ENCODE results near the gene HTR6. TPM values are rescaled to one million over a fixed set of nuclear protein-coding genes. Genes with fewer than 3 reads are reported as not detected.
"Not testable (repeated sequence)": the region's sequence is repeated elsewhere in the genome, so short reads cannot be mapped to it uniquely, and the experiment has no call there.

HTR6 gene
- total RNA-seq, 4 donors from 2014 or later, result not detected

GRCh38 chr1:19632211-19632610 is 32.5 kb upstream of the HTR6 start:
- no peaks in the 10 kb centered on the region for H3K9me3 ChIP-seq
- DNase-seq, result no peak
- TF ChIP-seq, protein P1, sequence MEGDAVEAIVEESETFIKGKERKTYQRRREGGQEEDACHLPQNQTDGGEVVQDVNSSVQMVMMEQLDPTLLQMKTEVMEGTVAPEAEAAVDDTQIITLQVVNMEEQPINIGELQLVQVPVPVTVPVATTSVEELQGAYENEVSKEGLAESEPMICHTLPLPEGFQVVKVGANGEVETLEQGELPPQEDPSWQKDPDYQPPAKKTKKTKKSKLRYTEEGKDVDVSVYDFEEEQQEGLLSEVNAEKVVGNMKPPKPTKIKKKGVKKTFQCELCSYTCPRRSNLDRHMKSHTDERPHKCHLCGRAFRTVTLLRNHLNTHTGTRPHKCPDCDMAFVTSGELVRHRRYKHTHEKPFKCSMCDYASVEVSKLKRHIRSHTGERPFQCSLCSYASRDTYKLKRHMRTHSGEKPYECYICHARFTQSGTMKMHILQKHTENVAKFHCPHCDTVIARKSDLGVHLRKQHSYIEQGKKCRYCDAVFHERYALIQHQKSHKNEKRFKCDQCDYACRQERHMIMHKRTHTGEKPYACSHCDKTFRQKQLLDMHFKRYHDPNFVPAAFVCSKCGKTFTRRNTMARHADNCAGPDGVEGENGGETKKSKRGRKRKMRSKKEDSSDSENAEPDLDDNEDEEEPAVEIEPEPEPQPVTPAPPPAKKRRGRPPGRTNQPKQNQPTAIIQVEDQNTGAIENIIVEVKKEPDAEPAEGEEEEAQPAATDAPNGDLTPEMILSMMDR (IDR thresholded peaks at IDR 0.05), result no peak
- no peak for TF ChIP-seq POLR2A (IDR thresholded peaks at IDR 0.05)
- intact Hi-C loops (cut with DNase I; ENCODE audit: low total_unique reads), result no loop called here
- H3K36me3 ChIP-seq, result no peaks in the 10 kb centered on the region
- no peaks in the 10 kb centered on the region for H3K27me3 ChIP-seq
- H3K4me1 ChIP-seq, result no peaks in the 10 kb centered on the region
- no peak overlapping the region for H3K4me3 ChIP-seq
- H3K27ac ChIP-seq, result no peak overlapping the region

DNA sequence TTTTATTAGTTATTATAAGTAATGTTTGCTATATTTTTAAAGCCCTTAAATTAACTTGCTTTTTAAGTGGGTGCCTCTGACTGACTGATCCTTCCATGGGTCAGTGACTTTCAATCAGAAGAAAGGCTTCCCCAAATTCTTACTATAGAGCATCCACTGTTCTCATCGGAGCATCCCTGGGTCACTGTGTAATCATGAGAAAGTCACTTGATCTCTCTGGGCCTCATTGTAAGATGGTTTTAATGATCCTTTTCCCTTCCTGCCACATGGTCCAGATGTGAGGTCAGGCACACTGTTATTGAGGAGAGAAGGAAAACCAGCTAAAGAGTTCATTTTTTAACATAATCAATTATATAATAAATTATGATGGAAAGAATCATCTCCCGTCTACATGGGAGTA is 31.6 kb upstream of the HTR6 start:
- no peak overlapping the region for H3K27ac ChIP-seq
- H3K36me3 ChIP-seq, result no peaks in the 10 kb centered on the region
- no peak for DNase-seq
- TF ChIP-seq, protein P1 (IDR thresholded peaks at IDR 0.05), result no peak
- no peak for TF ChIP-seq POLR2A (IDR thresholded peaks at IDR 0.05)
- H3K27me3 ChIP-seq, result no peaks in the 10 kb centered on the region
- no peaks in the 10 kb centered on the region for H3K9me3 ChIP-seq
- no peak overlapping the region for H3K4me3 ChIP-seq
- intact Hi-C loops (cut with DNase I; ENCODE audit: low total_unique reads), result no loop called here
- H3K4me1 ChIP-seq, result no peaks in the 10 kb centered on the region

DNA sequence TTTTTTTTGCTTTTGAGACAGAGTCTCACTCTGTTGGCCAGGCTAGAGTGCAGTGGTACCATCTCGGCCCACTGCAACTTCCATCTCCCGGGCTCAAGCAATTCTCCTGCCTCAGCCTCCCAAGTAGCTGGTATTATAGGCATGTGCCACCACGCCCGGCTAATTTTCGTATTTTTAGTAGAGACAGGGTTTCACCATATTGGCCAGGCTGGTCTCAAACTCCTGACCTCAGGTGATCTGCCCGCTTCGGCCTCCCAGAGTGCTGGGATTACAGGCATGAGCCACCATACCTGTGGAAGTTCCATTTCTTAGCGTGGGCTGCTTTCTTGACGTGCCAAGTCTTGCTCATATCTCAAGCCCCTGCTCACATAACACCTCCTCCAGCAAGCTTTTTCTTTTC is 29.6 kb upstream of the HTR6 start:
- DNase-seq; H3K4me3 ChIP-seq; H3K9me3 ChIP-seq; H3K36me3 ChIP-seq; intact Hi-C loops (cut with DNase I; ENCODE audit: low total_unique reads); H3K4me1 ChIP-seq; H3K27me3 ChIP-seq; H3K27ac ChIP-seq: not testable (repeated sequence)

GRCh38 chr1:19635646-19636045 is 29.0 kb upstream of the HTR6 start:
- no peak for DNase-seq
- no peak overlapping the region for H3K4me3 ChIP-seq
- TF ChIP-seq POLR2A (IDR thresholded peaks at IDR 0.05), result no peak
- TF ChIP-seq, protein P1 (IDR thresholded peaks at IDR 0.05), result no peak
- H3K27ac ChIP-seq, result no peak overlapping the region
- no peaks in the 10 kb centered on the region for H3K9me3 ChIP-seq
- H3K36me3 ChIP-seq, result no peaks in the 10 kb centered on the region
- no peaks in the 10 kb centered on the region for H3K27me3 ChIP-seq
- H3K4me1 ChIP-seq, result no peaks in the 10 kb centered on the region
- intact Hi-C loops (cut with DNase I; ENCODE audit: low total_unique reads), result no loop called here

DNA sequence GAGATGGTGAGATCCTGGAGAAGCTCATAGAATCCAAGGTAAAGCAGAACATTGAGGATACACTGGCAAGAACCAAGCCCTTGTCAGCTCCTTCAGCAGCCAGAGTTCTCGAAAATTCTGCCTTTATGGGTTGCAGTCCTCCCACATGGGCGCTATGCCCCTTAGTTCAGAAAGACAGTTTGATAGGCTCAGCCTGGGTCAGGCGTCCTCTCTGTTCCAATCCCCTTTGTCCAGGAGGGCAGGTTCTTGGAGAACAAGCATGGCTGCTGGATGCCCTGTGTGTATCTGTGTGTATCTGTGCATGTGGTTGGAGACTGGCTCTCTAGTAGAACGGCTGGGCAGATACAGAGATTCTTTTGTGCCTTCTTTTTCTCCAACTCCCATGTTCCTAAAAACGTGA is 28.6 kb upstream of the HTR6 start:
- DNase-seq, result no peak
- no peak overlapping the region for H3K4me3 ChIP-seq
- no peaks in the 10 kb centered on the region for H3K36me3 ChIP-seq
- intact Hi-C loops (cut with DNase I; ENCODE audit: low total_unique reads), result no loop called here
- no peaks in the 10 kb centered on the region for H3K4me1 ChIP-seq
- H3K9me3 ChIP-seq, result no peaks in the 10 kb centered on the region
- TF ChIP-seq POLR2A (IDR thresholded peaks at IDR 0.05), result no peak
- TF ChIP-seq, protein P1 (IDR thresholded peaks at IDR 0.05), result no peak
- no peaks in the 10 kb centered on the region for H3K27me3 ChIP-seq
- no peak overlapping the region for H3K27ac ChIP-seq

GRCh38 chr1:19636749-19637148 is 27.9 kb upstream of the HTR6 start:
- H3K4me1 ChIP-seq; H3K27me3 ChIP-seq; H3K4me3 ChIP-seq; H3K9me3 ChIP-seq; H3K36me3 ChIP-seq; H3K27ac ChIP-seq; DNase-seq; intact Hi-C loops (cut with DNase I; ENCODE audit: low total_unique reads): not testable (repeated sequence)

All from uterus (tissue), 4 donors.